Caco-2 (cell line): ENCODE results near the gene TMEM201. TPM values are rescaled to one million over a fixed set of nuclear protein-coding genes. Genes with fewer than 3 reads are reported as not detected.

Source experiments
- BruUV-seq: library from RNA; stranded (reverse); fragments of 400-500 nt; replicated peaks from 2 replicates; lab custom pipeline; 2021; lab: Mats Ljungman, UMichigan
- CTCF ChIA-PET: fragments of 300-600 bp; sonication (Branson Sonifier 250); formaldehyde crosslinking; loops from one replicate; lab custom pipeline; 2022; ENCODE audit warnings: antibody characterized with exemption; lab: Charles Lee
- POLR2A ChIA-PET: fragments of 300-600 bp; sonication (Branson Sonifier 250); formaldehyde crosslinking; loops from one replicate; lab custom pipeline; 2022; ENCODE audit warnings: antibody characterized with exemption; lab: Charles Lee
- DNase-seq, 2 experiments: peaks; one replicate each; pipeline versions ENCODE4 v3.0.0 to v3.0.0-alpha.2; 2020 to 2022
- H3K27me3 ChIP-seq: replicated peaks from 2 replicates; pipeline ENCODE4 v1.6.0; 2011; ENCODE audit warnings: low read length; ENCODE audit not compliant: control insufficient read depth, insufficient read depth
- H3K36me3 ChIP-seq: 2 replicates; pipeline ENCODE4 v1.5.1; 2011; ENCODE audit warnings: low read length; ENCODE audit not compliant: control insufficient read depth, insufficient read depth
- H3K4me1 ChIP-seq: fragments of 250-450 bp; sonication (Bioruptor Pico); 2 replicates; pipeline ENCODE4 v1.5.1; 2020; ENCODE audit warnings: mild to moderate bottlenecking
- H3K4me3 ChIP-seq: 2 replicates; pipeline ENCODE4 v1.5.1; 2011; ENCODE audit warnings: low read depth, mild to moderate bottlenecking, control low read depth, low read length
- H3K9me3 ChIP-seq: fragments of 250-450 bp; sonication (Bioruptor Pico); 2 replicates; pipeline ENCODE4 v1.5.1; 2020; ENCODE audit warnings: mild to moderate bottlenecking, moderate library complexity
- H3K27ac Mint-ChIP-seq: one replicate; pipeline ENCODE4 v1.8.0; 2022; ENCODE audit warnings: mixed read lengths; ENCODE audit not compliant: unreplicated experiment
- H3K27me3 Mint-ChIP-seq: one replicate; pipeline ENCODE4 v1.8.0; 2022; ENCODE audit warnings: mixed read lengths; ENCODE audit not compliant: insufficient read depth, unreplicated experiment
- H3K36me3 Mint-ChIP-seq: one replicate; pipeline ENCODE4 v1.8.0; 2022; ENCODE audit warnings: mild to moderate bottlenecking, mixed read lengths; ENCODE audit not compliant: insufficient read depth, unreplicated experiment
- H3K4me1 Mint-ChIP-seq: one replicate; pipeline ENCODE4 v1.8.0; 2022; ENCODE audit warnings: low read depth, mixed read lengths; ENCODE audit not compliant: unreplicated experiment
- H3K4me3 Mint-ChIP-seq: one replicate; pipeline ENCODE4 v1.8.0; 2022; ENCODE audit warnings: mild to moderate bottlenecking, moderate library complexity, mixed read lengths; ENCODE audit not compliant: unreplicated experiment
- H3K9me3 Mint-ChIP-seq: one replicate; pipeline ENCODE4 v1.8.0; 2022; ENCODE audit warnings: mixed read lengths; ENCODE audit not compliant: unreplicated experiment
- CTCF ChIP-seq, 2 experiments: fragments of 200-600 bp in 1 of 2; IDR thresholded peaks; 1 replicate in 1 of 2; 2 replicates in 1 of 2; pipeline versions ENCODE4 v1.5.1 to v1.8.0; 2011 to 2022; ENCODE audit warnings: antibody characterized with exemption in 1 of 2, control low read depth in 1 of 2, inconsistent platforms in 1 of 2, low read depth in 1 of 2, low read length in 1 of 2, mild to moderate bottlenecking in 1 of 2, moderate library complexity in 1 of 2; ENCODE audit not compliant: insufficient read depth in 1 of 2, severe bottlenecking in 1 of 2, unreplicated experiment in 1 of 2
- intact Hi-C: fragments of 100-400 bp; cut with micrococcal nuclease; formaldehyde crosslinking; loops from one replicate; pipeline ENCODE4 v1.10.0; 2022; ENCODE audit not compliant: unreplicated experiment
- total RNA-seq: library from RNA; stranded (reverse); gene quantifications from 2 replicates; pipeline ENCODE4 v1.2.3, GENCODE V29; 2022

Gene TMEM201
- total RNA-seq, 1 experiment from 2014 or later, result 27.2 TPM

- Mint-ChIP-seq H3K4me1 (no peaks in the 10 kb centered on the region), H3K4me3 (no peak overlapping the region), H3K27ac (no peak overlapping the region), H3K27me3 (no peaks in the 10 kb centered on the region), H3K9me3 (no peaks in the 10 kb centered on the region), H3K36me3 (peaks cover 7% of the 10 kb centered on the region)
- no peak for TF ChIP-seq CTCF (IDR thresholded peaks at IDR 0.05; ENCODE audit: insufficient read depth in 1 of 2, low read depth in 1 of 2, low read length in 1 of 2, severe bottlenecking in 1 of 2, unreplicated experiment in 1 of 2)
- intact Hi-C loops, result no loop called here
- no peaks in the 10 kb centered on the region for H3K27me3 ChIP-seq
- no peak overlapping the region for H3K4me3 ChIP-seq
- POLR2A ChIA-PET, result no interaction called here
- no peaks in the 10 kb centered on the region for H3K36me3 ChIP-seq
- CTCF ChIA-PET, result no interaction called here
- no TSS peak for BruUV-seq
- no peaks in the 10 kb centered on the region for H3K9me3 ChIP-seq
- no peak for DNase-seq
- no peaks in the 10 kb centered on the region for H3K4me1 ChIP-seq
Observed at GRCh38 chr1:9604836-9605235, 16.1 kb downstream of the TMEM201 start.

GRCh38 chr1:9605946-9606455 is 17.3 kb downstream of the TMEM201 start:
- Histone ChIP-seq H3K4me3 (no peak overlapping the region), H3K4me1 (no peaks in the 10 kb centered on the region), H3K9me3 (no peaks in the 10 kb centered on the region), H3K27me3 (no peaks in the 10 kb centered on the region), H3K36me3 (no peaks in the 10 kb centered on the region)
- H3K36me3 Mint-ChIP-seq, result peaks cover 9% of the 10 kb centered on the region
- TF ChIP-seq CTCF (IDR thresholded peaks at IDR 0.05; ENCODE audit: insufficient read depth in 1 of 2, low read depth in 1 of 2, low read length in 1 of 2, severe bottlenecking in 1 of 2, unreplicated experiment in 1 of 2), result no peak
- no peaks in the 10 kb centered on the region for H3K27me3 Mint-ChIP-seq
- no peak for DNase-seq
- CTCF ChIA-PET, result no interaction called here
- no peaks in the 10 kb centered on the region for H3K9me3 Mint-ChIP-seq
- POLR2A ChIA-PET, result no interaction called here
- H3K4me3 Mint-ChIP-seq, result no peak overlapping the region
- intact Hi-C loops, result no loop called here
- H3K27ac Mint-ChIP-seq, result no peak overlapping the region
- no TSS peak for BruUV-seq
- no peaks in the 10 kb centered on the region for H3K4me1 Mint-ChIP-seq

- no peak for TF ChIP-seq CTCF (IDR thresholded peaks at IDR 0.05; ENCODE audit: insufficient read depth in 1 of 2, low read depth in 1 of 2, low read length in 1 of 2, severe bottlenecking in 1 of 2, unreplicated experiment in 1 of 2)
- Histone ChIP-seq H3K4me1 (no peaks in the 10 kb centered on the region), H3K27me3 (no peaks in the 10 kb centered on the region), H3K4me3 (no peak overlapping the region), H3K9me3 (no peaks in the 10 kb centered on the region), H3K36me3 (no peaks in the 10 kb centered on the region)
- H3K36me3 Mint-ChIP-seq, result peaks cover 6% of the 10 kb centered on the region
- no TSS peak for BruUV-seq
- H3K4me3 Mint-ChIP-seq, result no peak overlapping the region
- H3K27ac Mint-ChIP-seq, result no peak overlapping the region
- H3K9me3 Mint-ChIP-seq, result no peaks in the 10 kb centered on the region
- ChIA-PET POLR2A (no interaction called here), CTCF (no interaction called here)
- H3K4me1 Mint-ChIP-seq, result no peaks in the 10 kb centered on the region
- intact Hi-C loops, result no loop called here
- no peak for DNase-seq
- H3K27me3 Mint-ChIP-seq, result no peaks in the 10 kb centered on the region
Observed at GRCh38 chr1:9606458-9606857, 17.7 kb downstream of the TMEM201 start.
